Measurements from ENCODE around the gene ZDHHC14. TPM values are rescaled to one million over a fixed set of nuclear protein-coding genes. Genes with fewer than 3 reads are reported as not detected.
A peak's percentile ranks its signal among the peaks of the same experiment; 100 is the strongest.

The ZDHHC14 gene
- total RNA-seq, 1 experiment from 2014 or later: 5.5 TPM

DNA sequence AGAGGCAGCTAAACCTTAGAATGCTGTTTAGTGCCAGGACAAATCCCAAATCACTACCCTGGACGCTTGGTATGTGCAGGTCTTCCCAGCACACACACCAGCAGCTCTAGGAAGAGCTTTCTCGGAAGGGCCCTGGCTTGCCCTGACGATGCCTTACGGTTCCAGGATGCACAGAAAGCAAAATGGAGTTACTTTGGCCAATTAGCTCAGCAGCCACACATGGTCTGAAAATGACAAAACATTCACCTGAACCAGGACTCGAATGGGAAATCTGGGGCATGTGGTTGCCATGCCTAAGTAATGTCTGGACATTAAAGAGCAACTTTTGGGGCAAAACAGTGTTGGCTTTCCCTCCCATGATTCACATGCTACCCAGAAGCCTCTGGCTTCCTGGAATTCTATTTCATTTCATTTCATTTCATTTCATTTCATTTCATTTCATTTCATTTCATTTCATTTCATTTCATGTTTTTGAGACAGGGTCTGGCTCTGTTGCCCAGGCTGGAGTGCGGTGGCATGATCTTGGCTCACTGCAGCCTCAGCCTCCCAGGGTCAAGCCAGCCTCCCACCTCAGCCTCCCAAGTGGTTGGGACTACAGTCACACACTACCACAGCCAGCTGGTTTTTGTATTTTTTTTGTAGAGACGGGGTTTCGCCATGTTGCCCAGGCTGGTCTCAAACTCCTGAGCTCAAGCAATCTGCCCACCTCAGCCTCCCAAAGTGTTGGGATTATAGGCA is 153.3 kb downstream of the ZDHHC14 start:
- no peak for DNase-seq (ENCODE audit: low spot score)

DNA sequence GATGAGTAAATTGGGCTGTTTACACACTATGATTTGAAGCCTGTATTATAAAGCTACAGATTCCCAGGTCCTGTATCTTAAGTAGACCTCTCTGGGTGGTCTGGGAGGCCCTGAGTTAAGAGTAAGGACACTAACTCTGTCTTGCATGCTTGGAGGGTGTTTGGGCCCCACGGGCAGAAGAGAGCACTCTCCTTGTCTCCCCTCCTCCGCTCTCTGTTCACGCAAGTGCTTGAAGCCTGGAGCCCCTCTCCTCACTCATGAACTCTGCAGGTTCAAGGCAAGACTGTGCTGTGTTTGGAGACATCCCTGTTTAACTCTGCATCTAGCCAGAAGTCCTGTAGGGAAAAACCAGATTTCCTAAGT is 154.0 kb downstream of the ZDHHC14 start:
- no peak for DNase-seq (ENCODE audit: low spot score)

DNA sequence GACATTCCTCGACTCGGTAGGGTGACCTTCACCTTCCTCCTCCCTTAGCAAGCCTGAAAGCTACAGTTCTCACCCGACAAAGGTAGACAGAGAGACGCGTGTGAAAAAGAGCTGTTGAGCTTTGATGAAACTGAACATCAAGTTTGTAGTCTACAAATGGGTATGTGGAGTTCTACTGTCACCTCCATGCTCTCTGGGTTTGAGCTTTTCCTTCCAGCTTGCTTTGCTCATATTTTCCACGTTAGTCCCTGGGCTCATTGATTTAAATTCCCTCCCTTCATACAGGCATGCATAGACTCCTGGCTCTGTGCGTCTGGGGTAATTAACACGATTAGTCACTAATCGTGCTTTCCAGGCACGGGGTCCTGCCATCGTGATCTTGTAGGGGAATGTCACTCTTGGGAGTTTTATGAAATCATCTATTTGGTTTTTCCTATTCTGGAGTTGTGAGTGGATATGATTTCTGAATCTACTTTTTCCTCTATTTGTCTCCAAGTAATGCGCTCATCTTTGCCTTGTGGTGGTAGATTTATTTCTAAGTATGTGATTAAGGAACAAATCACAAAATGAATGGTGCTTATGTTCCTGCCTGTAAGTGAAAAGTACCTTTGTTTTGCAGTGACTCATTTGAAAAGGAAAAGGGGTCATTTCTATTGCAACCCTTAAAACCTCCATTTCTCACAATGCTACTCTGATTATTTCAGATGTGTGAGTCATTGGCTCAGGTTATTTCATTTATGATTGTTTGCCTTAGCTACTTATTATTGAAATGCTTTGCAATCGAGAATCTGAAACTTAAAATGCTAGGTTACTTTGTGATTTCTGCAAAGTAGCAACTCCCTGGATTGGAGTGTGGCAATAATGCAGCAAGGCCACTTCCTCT is 154.6 kb downstream of the ZDHHC14 start:
- DNase-seq (ENCODE audit: low spot score): peak; percentile 78

DNA sequence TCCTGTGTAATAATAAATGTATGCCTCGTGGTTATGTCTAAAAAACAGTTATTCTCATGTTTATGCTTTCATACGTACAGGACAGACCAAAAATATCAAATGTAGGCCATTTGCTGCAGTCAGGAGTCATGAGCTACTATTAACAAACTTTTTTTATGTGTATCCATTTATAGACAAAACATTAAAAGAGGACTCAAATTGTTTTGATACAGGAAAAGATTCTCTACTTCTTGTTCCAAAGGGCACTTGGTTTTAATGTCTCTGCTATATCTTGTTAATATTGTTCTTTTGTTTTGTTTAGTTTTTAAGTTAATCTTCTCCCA is 155.2 kb downstream of the ZDHHC14 start:
- DNase-seq (ENCODE audit: low spot score): no peak

DNA sequence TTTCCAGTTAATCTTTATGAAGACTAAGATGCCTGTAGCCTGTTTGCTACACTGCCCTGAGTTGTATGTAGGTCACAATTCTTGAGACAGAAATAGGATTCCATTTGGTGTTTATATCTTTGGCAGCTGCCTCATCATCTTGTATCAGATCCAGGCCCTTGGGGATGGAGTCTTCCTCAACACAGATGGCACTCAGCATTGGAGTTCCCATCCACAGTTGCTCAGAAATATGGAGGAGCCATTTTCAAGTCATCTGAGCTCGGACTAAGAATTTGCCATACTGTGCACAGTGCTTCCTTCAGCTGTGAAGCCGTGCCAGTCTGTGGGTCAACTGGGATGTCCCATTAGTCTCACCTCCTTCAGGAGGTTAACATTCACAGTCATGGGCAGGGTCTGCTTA is 156.6 kb downstream of the ZDHHC14 start:
- DNase-seq (ENCODE audit: low spot score): no peak

DNA sequence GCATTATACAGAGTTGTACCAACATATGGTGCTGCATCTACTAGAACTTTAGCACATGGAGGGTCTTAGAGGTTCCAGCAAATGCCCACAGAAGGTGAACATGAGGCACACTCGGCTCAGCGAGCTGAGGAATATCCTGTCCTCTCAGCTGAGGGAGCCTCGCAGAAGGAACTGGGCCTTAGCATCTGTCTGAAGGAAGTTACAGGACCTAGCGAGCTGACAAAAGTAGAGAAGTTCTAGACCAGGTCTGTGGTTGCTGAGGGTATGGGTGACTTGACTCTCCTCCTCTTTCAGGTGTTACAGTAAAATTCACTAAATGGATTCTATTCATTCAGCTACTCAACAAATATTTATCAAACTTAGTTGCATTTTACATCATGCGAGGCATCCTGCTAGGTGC is 157.2 kb downstream of the ZDHHC14 start:
- DNase-seq (ENCODE audit: low spot score): no peak

DNA sequence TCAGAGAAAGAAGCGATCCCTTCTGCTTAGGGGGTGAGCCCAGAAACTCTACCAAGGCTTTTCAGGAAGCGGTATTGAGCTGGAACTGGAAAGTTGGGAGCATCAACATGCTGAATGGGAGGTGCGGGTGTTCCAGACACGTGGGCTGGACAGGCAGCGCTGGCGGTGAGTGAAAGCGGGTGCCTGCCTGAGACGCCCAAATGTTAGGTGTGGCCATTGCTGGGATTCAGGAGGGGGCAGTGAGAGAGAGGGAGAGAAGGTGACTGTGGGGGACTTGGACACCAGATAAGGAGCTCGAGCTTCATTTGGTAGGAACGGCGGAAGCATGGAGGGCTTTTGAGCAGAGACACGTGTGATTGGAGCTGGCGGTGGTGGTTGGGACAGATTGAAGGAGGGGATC is 157.7 kb downstream of the ZDHHC14 start:
- no peak for DNase-seq (ENCODE audit: low spot score)

DNA sequence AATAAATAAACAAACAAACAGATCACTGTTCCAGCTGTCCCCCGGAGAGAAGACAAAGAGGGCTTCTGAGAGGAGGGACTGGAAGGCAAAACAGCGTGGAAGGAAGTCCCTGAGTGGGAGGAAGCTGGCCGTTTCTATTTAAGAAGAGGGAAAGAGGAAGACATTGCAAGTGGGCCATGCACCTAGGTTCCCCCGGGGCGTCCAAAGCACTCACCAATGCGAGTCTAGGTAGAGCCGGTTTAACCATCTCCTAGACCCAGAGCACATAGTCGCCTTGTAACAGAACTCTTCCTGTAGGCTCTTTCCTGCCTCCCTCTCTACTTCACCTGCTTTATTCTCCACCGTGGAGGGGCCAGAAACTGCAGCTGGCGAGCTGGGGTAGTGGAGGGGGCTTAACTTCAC is 158.4 kb downstream of the ZDHHC14 start:
- DNase-seq (ENCODE audit: low spot score): no peak

DNA sequence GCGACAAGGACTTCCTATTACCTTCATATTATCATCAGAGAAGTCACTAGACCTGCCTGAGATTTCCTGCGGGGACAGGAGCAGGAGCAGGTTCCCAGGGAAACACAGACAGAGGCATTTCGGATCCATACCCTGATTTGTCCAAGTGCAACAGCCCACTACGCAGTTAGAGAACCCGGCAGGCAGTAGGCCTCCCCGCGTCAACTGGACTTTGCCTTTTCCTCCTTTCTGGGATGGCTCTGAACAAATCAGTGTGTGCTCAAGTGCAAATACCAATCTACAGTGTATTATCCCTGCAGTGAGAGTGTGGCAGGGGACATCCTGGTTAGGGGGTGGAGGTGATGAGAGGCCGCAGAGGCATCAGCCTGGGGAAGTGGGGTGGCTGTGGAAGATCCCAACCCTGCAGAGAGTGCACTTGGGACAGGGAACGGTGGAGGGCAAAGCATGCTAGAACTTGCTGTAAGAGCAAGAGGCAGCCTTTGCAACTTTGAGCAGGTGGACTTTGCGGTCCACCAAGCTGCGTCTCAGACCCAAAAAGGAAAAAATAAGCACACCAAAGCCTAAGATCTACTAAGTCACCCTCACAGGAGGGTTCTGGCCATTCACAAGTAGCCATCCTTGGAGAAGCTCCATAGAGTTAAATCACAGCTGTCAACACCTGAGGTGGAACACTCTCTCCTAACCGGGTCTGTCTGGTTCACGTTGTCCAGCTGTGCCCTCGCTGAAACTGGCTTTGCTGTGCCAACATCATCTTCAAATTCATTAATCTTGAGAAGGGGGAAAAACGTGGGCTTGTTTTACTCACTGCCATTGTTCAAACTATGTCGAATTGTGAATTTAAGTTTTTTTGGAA is 159.1 kb downstream of the ZDHHC14 start:
- DNase-seq (ENCODE audit: low spot score): no peak

DNA sequence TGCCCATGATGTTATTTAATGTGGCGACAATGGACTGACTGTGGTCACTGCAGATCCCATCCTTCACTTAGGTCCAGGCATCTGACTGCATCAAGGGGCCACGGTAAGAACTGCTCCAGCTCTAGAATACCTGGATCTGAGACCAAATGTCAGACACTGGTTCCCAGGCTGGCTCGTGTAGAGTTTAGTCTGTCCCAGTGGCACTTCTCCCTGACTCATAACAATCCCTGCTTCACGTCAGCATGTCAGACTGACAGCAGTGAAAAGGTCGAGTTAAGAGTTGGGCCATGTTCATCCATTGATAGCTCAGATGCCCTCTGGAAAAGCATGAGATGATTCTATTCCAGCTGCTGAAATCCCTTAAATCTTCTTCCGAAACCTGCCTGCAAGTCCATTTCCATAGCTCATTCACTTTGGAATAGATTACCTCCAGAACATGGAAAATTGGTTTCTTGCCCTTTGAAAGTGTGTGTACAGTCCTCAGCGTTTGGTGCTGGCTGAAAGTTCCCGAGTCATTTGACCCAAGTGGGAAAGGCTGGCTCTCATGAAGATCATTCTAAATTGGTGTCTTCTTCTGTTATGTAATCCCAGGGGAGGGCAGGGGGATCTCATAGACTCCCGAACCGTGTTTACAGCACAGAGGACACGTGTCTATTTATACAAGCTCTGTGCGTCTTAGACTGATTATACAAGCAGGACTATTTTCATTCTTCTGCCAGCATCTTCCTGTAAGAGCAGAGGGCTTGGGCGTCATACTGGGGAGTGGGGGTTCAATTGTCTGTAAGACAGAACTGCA is 160.8 kb downstream of the ZDHHC14 start:
- DNase-seq (ENCODE audit: low spot score): no peak

DNA sequence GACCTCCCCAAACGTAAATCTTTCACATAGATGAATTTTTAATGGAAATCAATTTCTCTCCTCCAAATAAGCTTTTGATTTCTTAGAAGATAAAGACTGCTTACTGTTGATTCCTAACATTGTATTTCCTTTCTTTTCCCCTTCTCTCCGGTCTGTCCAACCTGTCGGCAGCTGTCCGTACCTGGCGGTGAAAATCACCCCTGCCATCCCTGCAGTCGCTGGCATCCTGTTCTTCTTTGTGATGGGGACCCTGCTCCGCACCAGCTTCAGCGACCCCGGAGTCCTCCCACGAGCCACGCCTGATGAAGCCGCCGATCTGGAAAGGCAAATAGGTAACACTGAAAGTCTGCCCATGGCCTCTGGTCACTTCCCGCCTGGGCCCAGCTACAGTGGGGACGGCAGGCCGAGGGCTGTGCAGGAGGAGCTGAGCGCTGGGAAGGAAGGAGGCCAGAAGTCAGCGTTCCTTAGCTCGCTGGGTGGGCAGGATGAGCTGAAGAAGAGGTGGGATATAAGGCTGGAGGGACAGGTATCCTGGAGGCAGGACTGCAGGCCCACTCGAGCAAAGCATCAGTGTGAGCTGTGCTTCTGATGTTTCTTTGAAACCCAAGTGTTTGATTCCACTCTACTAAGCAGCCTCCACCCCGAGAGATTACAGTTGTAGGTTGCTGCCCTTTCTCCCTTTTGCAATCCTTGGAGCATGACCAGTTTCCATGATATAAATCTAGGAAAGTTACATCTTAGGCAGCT is 161.6 kb downstream of the ZDHHC14 start:
- no peak for DNase-seq (ENCODE audit: low spot score)

DNA sequence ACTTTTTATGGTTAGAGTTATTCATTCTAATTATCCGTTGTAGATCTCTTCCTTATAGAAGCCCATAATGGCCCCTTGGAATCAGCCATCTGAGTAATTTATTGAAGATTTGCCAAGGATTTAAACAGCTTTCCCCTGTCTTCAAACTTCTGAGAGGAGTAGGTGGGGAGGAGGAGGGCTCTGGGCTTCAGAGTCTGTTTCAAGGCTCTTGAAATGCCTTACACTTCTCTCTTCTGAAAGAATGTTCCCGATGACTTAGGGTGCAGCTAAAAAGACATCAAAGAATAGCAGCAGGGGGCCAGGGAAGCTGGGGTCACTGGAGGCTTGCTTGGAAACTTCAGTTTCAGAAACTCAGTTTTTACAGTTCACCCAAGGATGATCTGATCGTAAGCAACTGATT is 165.3 kb downstream of the ZDHHC14 start:
- no peak for DNase-seq (ENCODE audit: low spot score)

DNA sequence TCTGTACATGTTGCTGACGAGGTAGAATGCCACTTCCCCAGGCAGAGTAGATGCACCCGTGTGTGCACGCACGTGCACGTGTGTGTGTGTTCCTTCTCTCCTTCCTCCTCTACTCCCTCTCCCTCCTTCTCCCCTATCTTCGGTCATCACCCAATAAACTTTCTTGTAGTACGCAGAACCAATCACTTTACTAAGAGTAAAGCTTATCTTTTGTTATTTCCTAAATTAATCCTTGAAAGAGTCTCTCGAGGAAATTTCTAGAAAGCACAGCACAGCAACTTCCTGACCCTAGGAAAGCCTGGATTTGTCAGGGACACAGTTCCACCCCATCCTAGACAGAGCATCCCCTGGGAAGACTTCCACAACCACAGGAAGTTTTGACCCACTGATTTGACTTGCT is 166.1 kb downstream of the ZDHHC14 start:
- DNase-seq (ENCODE audit: low spot score): no peak

DNA sequence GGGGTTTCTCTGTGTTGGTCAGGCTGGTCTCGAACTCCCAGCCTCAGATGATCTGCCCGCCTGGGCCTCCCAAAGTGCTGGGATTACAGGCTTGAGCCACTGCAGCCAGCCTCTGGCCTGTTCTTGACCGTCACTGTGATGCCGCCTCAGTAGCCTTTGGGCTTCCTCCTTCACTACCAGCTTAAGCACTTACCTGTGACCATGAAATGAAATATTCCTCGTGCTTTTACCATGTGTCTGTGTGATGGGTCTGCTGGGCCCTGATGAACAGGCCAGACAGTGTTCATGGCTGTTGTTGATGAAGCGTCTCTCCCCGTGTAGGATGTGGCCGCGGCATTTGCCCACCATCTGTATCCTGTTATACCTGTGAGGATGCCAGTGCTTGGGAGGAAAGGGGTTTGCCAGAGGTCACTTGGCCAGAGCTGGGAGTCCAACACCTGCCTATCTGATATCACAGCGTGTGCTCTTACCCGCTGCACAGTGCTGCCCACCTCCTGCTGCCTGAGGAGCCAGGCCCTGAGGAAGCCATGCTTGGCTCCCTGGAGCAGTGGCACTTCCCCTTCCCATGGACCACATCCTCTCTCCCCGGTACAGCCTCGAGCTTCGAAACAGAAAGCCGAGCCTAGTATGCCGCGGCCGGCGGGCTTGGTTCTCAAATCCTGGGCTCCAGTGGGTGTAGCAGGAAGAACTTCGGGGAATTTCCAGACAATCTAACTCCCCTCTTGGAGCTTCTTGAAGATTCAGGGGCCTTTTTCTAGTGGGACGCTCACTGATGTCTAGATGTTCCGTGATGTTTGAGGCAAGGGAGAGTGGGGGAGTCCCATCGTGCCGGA is 167.9 kb downstream of the ZDHHC14 start:
- no peak for DNase-seq (ENCODE audit: low spot score)

DNA sequence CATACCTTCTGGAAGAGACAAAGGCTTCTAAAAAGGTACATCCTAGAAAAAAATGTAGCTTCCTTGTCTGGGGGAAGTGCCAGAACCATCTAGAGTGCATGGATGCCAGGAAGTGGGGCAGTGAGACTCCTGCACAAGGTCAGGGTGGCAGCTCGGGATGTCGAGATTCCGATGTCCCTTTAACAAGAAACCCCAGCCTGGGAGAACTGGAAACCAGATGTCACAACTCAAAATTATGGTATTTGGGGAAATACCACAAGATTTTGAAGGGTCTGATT is 168.4 kb downstream of the ZDHHC14 start:
- no peak for DNase-seq (ENCODE audit: low spot score)

DNA sequence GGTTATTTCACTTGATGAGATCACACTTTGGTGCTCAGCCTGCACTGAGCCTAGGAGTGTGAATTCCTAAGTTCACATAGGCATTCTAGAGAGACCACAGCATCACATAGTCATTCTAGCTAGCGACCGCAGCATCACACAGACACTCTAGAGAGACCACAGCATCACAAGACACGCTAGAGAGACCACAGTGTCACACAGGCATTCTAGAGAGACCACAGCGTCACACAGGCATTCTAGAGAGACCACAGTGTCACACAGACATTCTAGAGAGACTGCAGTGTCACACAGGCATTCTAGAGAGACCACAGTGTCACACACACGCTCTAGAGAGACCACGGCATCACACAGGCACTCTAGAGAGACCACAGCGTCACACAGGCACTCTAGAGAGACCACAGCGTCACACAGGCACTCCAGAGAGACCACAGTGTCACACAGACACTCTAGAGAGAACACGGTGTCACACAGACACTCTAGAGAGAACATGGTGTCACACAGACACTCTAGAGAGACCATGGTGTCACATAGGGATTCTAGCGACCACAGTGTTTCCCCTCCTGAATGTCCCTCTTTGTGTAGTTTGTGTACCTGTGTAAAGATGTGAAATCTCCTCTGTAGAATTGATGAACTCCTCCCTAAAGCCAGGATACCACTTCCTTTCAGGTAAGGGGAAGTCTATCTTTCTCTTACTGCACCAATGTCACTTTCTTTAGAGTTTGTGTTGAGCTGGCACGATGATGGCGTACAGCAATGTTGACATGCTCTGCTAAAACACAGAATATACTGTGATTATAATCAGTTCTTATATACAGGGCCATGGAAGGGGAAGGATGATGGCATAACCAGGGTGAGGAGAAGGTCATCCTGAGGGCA is 169.4 kb downstream of the ZDHHC14 start:
- DNase-seq (ENCODE audit: low spot score): no peak

DNA sequence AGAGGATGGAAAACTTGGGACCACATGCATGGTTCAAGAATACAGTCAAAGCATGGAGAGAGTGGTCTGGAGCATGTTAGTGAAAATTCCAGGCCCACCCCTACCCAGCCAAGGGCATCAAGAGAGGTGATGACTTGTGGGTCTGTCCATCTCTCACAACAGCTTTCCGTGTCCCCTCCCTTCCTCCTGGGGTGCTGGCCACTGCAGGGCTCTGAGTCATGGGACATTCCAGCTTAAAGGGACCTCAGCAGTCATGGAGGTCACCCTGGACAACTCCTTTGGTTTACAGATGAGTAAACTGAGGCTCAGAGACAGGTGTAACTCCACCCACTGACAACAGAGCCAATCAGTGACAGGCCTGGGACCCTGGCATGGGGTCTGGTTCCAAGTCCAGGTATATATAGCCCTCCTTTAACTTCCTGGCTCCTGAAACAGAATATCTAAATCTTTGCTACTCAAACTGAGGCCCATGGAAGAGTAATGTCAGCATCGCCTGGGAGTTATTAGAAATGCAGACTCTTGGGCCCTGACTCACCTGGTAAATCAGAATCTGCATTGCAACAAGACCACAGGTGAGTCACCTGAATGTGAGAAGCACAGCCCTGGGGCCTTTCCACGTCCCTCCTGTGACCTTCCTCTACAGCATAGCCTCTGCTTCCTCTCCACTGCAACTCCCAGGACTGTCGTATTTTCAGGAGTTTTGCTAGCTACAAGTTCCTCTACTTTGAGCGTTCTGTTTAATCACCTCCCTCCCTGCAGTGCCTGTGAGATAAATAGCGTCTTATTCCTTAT is 170.2 kb downstream of the ZDHHC14 start:
- peak; percentile 14 for DNase-seq (ENCODE audit: low spot score)

DNA sequence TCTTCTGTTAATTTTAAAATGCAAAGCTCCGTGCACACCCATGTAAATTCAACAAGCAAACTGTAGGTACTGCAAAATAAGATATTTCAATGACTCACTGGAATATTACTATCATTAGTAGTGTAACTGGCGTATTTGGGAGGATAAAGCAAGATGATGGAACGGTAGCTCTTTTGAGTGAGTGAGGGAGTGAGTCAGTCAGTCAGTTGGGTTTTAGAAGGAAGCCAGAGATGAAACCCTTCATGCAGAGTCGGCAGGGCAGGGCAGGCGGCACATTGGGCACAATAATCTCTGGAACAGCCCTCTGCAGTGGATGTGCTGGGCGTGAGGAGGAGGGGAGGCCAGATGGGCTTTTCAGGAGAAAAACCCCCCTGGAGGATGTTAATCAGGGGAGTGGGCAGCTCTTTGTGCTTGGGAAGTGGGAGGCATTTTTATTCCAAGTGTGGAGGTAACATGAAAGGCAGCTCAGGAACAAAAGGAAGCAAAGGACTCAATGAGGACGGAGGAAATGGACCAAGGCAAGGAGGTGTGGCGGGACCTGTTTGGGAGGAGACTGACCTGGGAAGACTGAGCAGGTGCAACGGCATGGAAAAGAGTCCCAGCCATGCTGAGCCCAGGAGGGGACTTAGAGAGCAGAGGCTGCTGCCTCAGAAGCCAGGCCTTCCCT is 171.2 kb downstream of the ZDHHC14 start:
- no peak for DNase-seq (ENCODE audit: low spot score)

All from A172 (cell line).